Activated CD8-positive, alpha-beta T cell treated with anti-CD3 and anti-CD28 coated beads, Interleukin-2, amount 10 ng/mL, durations not matched to agents 7 days and 5 days (primary cell): ENCODE results near the gene DOP1A. TPM values are rescaled to one million over a fixed set of nuclear protein-coding genes. Genes with fewer than 3 reads are reported as not detected.

ENCODE experiments used
- ATAC-seq: fragments of 150-1000 bp; cut with Tn5 transposase; one replicate; pipeline ENCODE4 v1.10.0; 2021; ENCODE audit warnings: moderate library complexity
- CTCF ChIA-PET: fragments of 350-600 bp; sonication (Branson Sonifier 250); formaldehyde crosslinking; loops from one replicate; lab custom pipeline; 2021; ENCODE audit warnings: antibody characterized with exemption; lab: Charles Lee
- POLR2A ChIA-PET: fragments of 350-600 bp; sonication (Branson Sonifier 250); formaldehyde crosslinking; loops from one replicate; lab custom pipeline; 2021; ENCODE audit warnings: antibody characterized with exemption; lab: Charles Lee
- DNase-seq: peaks from one replicate; pipeline ENCODE4 v3.0.0-alpha.2; 2020
- H3K27ac Mint-ChIP-seq: one replicate; pipeline ENCODE4 v1.8.0; 2021; ENCODE audit warnings: mild to moderate bottlenecking, mixed read lengths
- H3K27me3 Mint-ChIP-seq: one replicate; pipeline ENCODE4 v1.8.0; 2021; ENCODE audit warnings: low read depth, mixed read lengths
- H3K36me3 Mint-ChIP-seq: one replicate; pipeline ENCODE4 v1.8.0; 2021; ENCODE audit warnings: low read depth, mixed read lengths
- H3K4me1 Mint-ChIP-seq: one replicate; pipeline ENCODE4 v1.8.0; 2021; ENCODE audit warnings: low read depth, mixed read lengths
- H3K4me3 Mint-ChIP-seq: one replicate; pipeline ENCODE4 v1.8.0; 2021; ENCODE audit warnings: mild to moderate bottlenecking, mixed read lengths
- H3K9me3 Mint-ChIP-seq: one replicate; pipeline ENCODE4 v1.8.0; 2022; ENCODE audit warnings: mixed read lengths; ENCODE audit not compliant: insufficient read depth
- total RNA-seq, 2 experiments: library from RNA; stranded (reverse); gene quantifications; one replicate each; pipeline ENCODE4 v1.2.3, GENCODE V29; 2021

Gene DOP1A
- total RNA-seq, 2 experiments from 2014 or later: 14.9 to 18.9 TPM

DNA sequence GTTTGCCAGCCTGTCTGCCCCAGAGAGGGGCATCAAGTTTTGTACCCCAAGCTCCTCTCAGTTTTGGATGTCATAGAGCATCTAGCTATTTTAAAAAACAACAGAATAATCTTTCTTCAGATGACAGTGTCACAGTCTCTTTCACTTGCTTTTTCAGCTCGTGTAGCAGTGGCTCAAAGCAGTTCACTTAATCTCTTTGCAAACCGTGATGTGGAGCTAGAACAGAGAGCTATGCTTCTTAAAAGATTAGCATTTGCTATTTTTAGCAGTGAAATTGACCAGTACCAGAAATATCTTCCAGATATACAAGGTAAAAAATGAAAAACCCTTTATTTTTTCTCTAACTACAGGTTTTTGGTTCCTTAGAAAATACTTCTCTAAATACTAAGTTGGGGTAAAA is 88.3 kb downstream of the DOP1A start:
- ChIA-PET CTCF (no interaction called here), POLR2A (interaction anchor here (0.7 kb wide), 1 partner anchor 66 kb away, joined by 3 read pairs; no protein-coding TSS in a partner anchor)
- Mint-ChIP-seq H3K4me3 (no peak overlapping the region), H3K9me3 (no peaks in the 10 kb centered on the region), H3K27ac (no peak overlapping the region), H3K36me3 (peaks cover 26% of the 10 kb centered on the region), H3K27me3 (no peaks in the 10 kb centered on the region), H3K4me1 (no peaks in the 10 kb centered on the region)
- no peak for DNase-seq
- no peak for ATAC-seq

DNA sequence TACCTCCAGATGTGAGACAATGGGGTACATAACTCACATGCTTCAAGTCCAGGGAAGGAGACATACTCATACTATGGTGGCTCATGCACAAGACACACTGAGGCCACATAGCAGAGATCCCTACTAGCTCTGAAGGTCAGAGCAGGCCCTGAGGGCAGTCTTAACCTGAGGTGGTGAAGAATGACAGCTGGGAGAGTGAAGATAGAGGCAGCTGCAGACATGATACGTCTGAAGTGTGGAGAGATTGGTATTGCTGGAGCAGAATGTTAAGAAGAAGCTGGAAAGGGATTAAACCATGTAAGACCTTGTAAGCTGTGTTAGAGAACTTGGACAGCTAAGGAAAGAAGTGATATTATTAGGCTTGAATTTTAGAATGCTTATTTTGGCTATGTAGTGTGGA is 92.7 kb downstream of the DOP1A start:
- Mint-ChIP-seq H3K27ac (no peak overlapping the region), H3K4me1 (no peaks in the 10 kb centered on the region), H3K36me3 (peaks cover 34% of the 10 kb centered on the region), H3K4me3 (no peak overlapping the region), H3K27me3 (no peaks in the 10 kb centered on the region), H3K9me3 (no peaks in the 10 kb centered on the region)
- DNase-seq (no peak), ATAC-seq (no peak)
- ChIA-PET POLR2A (no interaction called here), CTCF (interaction anchor here (0.6 to 1.2 kb wide), 2 partner anchors 93 to 94 kb away, joined by 3 to 4 read pairs; partner anchors contain the start of genes DOP1A and UBE3D)

DNA sequence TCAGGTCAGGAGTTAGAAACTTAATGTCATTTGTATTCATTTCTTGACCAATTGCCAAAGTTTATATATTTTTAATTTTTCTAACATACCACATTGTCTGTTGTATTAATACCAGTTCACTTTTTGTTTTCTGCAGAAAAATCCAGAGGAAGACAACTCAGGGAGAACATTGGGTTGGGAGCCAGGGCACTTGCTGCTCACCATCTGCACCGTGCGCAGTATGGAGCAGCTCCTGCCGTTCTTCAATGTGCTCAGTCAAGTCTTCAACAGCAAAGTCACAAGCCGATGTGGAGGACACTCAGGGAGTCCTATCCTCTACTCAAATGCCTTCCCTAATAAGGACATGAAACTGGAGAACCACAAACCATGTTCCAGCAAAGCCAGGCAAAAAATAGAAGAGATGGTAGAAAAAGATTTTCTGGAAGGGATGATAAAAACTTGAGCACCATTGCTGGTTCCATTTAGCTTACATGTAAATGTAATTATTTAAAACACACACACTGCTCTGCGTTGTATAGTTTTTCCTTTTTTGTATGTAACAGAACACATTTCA is 100.3 kb downstream of the DOP1A start:
- no peak for DNase-seq
- Mint-ChIP-seq H3K4me3 (no peak overlapping the region), H3K27me3 (no peaks in the 10 kb centered on the region), H3K27ac (no peak overlapping the region), H3K4me1 (no peaks in the 10 kb centered on the region), H3K36me3 (peaks cover 45% of the 10 kb centered on the region), H3K9me3 (no peaks in the 10 kb centered on the region)
- POLR2A ChIA-PET: interaction anchor here (0.7 kb wide), 1 partner anchor 36 kb away, joined by 3 read pairs; no protein-coding TSS in a partner anchor
- CTCF ChIA-PET: interaction anchor here (1.5 to 12.7 kb wide), 2 partner anchors 47 to 102 kb away, joined by 3 to 60 read pairs; partner anchors contain the start of genes DOP1A and UBE3D
- ATAC-seq: no peak

- no peak overlapping the region for H3K27ac Mint-ChIP-seq
- ATAC-seq (no peak), DNase-seq (no peak)
- no peaks in the 10 kb centered on the region for H3K9me3 Mint-ChIP-seq
- H3K4me3 Mint-ChIP-seq: no peak overlapping the region
- H3K36me3 Mint-ChIP-seq: peaks cover 50% of the 10 kb centered on the region
- H3K27me3 Mint-ChIP-seq: no peaks in the 10 kb centered on the region
- H3K4me1 Mint-ChIP-seq: no peaks in the 10 kb centered on the region
- CTCF ChIA-PET: interaction anchor here (1.5 to 12.7 kb wide), 2 partner anchors 47 to 102 kb away, joined by 3 to 60 read pairs; partner anchors contain the start of genes DOP1A and UBE3D
- POLR2A ChIA-PET: no interaction called here
Measured at GRCh38 chr6:83168556-83168955, 101.1 kb downstream of the DOP1A start.

GRCh38 chr6:83169106-83169505 is 101.6 kb downstream of the DOP1A start:
- Mint-ChIP-seq H3K4me3 (no peak overlapping the region), H3K27me3 (no peaks in the 10 kb centered on the region), H3K36me3 (peaks cover 52% of the 10 kb centered on the region), H3K27ac (no peak overlapping the region), H3K9me3 (no peaks in the 10 kb centered on the region), H3K4me1 (no peaks in the 10 kb centered on the region)
- POLR2A ChIA-PET: no interaction called here
- no peak for ATAC-seq
- DNase-seq: no peak
- CTCF ChIA-PET: interaction anchor here (12.7 kb wide), 1 partner anchor 103 kb away, joined by 60 read pairs; the partner anchor contains the start of genes DOP1A and UBE3D

GRCh38 chr6:83169511-83169910 is 102.0 kb downstream of the DOP1A start:
- no peak overlapping the region for H3K27ac Mint-ChIP-seq
- H3K9me3 Mint-ChIP-seq: no peaks in the 10 kb centered on the region
- POLR2A ChIA-PET: no interaction called here
- peaks cover 54% of the 10 kb centered on the region for H3K36me3 Mint-ChIP-seq
- ATAC-seq (no peak), DNase-seq (no peak)
- H3K4me1 Mint-ChIP-seq: no peaks in the 10 kb centered on the region
- no peaks in the 10 kb centered on the region for H3K27me3 Mint-ChIP-seq
- H3K4me3 Mint-ChIP-seq: no peak overlapping the region
- CTCF ChIA-PET: interaction anchor here (1.1 to 12.7 kb wide), 2 partner anchors 19 to 103 kb away, joined by 4 to 60 read pairs; partner anchors contain the start of genes DOP1A and UBE3D

DNA sequence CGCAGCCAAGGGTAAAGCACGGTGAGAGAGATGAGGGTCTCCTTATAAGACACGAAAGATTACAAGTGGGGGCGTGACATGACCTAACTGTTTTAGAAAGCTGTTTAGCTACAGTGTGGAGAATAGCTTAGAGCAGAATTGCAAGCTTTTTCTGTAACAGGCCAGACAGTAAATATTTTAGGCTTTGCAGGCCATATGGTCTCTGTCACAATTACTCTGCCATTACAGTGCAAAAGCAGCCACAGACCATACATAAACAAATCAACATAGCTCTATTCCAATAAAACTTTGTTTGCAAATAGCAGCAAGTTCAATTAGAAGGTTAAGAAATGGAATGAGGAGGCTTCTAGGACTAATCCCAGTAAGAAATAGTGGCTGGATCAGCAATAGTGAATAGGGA is 108.8 kb downstream of the DOP1A start:
- POLR2A ChIA-PET: no interaction called here

GRCh38 chr6:83180426-83180950 is 113.0 kb downstream of the DOP1A start:
- no peak overlapping the region for H3K27ac Mint-ChIP-seq
- no peaks in the 10 kb centered on the region for H3K27me3 Mint-ChIP-seq
- DNase-seq (no peak), ATAC-seq (no peak)
- ChIA-PET CTCF (interaction anchor here (2.9 kb wide), 1 partner anchor 114 kb away, joined by 12 read pairs; the partner anchor contains the start of genes DOP1A and UBE3D), POLR2A (interaction anchor here (0.8 kb wide), 1 partner anchor 11 kb away, joined by 3 read pairs; no protein-coding TSS in a partner anchor)
- peaks cover 5% of the 10 kb centered on the region for H3K4me1 Mint-ChIP-seq
- H3K4me3 Mint-ChIP-seq: no peak overlapping the region
- peaks cover 37% of the 10 kb centered on the region for H3K36me3 Mint-ChIP-seq
- H3K9me3 Mint-ChIP-seq: no peaks in the 10 kb centered on the region

More for the DNA sequence above, 108.8 kb downstream of the DOP1A start:
- ATAC-seq (no peak), DNase-seq (no peak)
- CTCF ChIA-PET: interaction anchor here (12.7 kb wide), 1 partner anchor 110 kb away, joined by 60 read pairs; the partner anchor contains the start of genes DOP1A and UBE3D
- Mint-ChIP-seq H3K27me3 (no peaks in the 10 kb centered on the region), H3K4me1 (peaks cover 2% of the 10 kb centered on the region), H3K9me3 (no peaks in the 10 kb centered on the region), H3K27ac (no peak overlapping the region), H3K36me3 (peaks cover 35% of the 10 kb centered on the region), H3K4me3 (no peak overlapping the region)

DNA sequence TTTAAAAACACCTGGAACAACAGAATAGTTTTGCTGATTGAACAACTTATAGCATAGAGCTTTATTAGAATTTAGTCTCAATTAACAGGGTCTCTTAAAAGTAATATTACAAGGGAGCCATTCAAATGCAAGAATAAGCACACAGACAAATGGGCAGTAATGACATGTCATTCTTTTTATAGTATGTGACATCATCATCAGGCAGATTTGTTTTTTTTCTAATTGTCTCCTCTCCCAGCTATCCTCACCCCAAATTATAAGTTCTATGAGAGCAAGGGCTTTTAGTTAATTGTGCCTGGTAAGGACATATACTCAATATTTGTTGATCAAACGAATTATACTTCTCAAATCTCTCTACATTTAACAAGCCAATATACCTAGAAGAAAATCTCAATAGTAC is 114.6 kb downstream of the DOP1A start:
- H3K4me1 Mint-ChIP-seq: peaks cover 5% of the 10 kb centered on the region
- ChIA-PET POLR2A (no interaction called here), CTCF (interaction anchor here (1.0 to 1.2 kb wide), 3 partner anchors 33 to 116 kb away, joined by 4 to 5 read pairs (median 4); partner anchors contain the start of genes DOP1A and UBE3D)
- DNase-seq: no peak
- H3K9me3 Mint-ChIP-seq: no peaks in the 10 kb centered on the region
- no peak for ATAC-seq
- H3K4me3 Mint-ChIP-seq: no peak overlapping the region
- no peak overlapping the region for H3K27ac Mint-ChIP-seq
- no peaks in the 10 kb centered on the region for H3K27me3 Mint-ChIP-seq
- H3K36me3 Mint-ChIP-seq: peaks cover 36% of the 10 kb centered on the region

DNA sequence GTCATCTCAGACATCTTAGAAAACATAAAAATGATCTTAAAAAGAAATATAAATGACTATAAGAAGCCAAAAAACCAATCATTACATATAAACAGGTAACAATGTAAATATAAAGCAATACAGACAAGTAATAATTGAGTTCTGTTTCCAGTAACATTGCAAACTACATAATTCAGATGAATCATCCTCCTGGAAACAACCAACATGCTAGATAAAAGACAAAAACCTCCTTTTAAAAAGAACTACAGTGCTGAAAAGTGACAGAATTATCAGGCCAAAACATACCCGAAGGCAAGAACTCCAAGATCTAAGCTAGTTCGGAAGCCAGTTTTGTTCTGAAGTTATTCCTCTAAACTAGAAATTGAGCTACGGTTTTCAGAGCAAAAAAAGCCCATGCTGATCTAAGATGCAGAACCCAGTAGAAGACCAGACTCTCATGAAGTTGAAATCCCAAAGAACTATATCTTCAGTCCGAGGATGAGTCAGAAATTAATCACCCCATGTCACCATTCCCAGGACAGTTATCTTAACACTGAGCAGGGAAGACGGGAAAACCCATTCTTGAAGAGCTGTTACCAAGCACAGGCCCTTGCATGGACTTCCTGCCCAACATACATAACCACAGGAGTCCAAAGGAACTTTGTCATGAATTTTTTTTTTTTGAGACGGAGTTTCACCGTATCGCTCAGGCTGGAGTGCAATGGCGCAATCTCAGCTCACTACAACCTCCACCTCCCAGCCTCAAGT is 115.8 kb downstream of the DOP1A start:
- CTCF ChIA-PET: interaction anchor here (1.2 to 2.5 kb wide), 4 partner anchors 30 to 118 kb away, joined by 3 to 10 read pairs (median 8); partner anchors contain the start of genes DOP1A and UBE3D
- DNase-seq (no peak), ATAC-seq (no peak)
- POLR2A ChIA-PET: no interaction called here
- peaks cover 34% of the 10 kb centered on the region for H3K36me3 Mint-ChIP-seq
- H3K4me3 Mint-ChIP-seq: no peak overlapping the region
- no peak overlapping the region for H3K27ac Mint-ChIP-seq
- H3K9me3 Mint-ChIP-seq: no peaks in the 10 kb centered on the region
- no peaks in the 10 kb centered on the region for H3K27me3 Mint-ChIP-seq
- H3K4me1 Mint-ChIP-seq: peaks cover 5% of the 10 kb centered on the region

GRCh38 chr6:83185096-83185495 is 117.6 kb downstream of the DOP1A start:
- CTCF ChIA-PET: interaction anchor here (1.7 to 2.5 kb wide), 2 partner anchors 31 to 120 kb away, joined by 7 to 8 read pairs; partner anchors contain the start of gene UBE3D
- POLR2A ChIA-PET: no interaction called here

More at GRCh38 chr6:83185096-83185495, 117.6 kb downstream of the DOP1A start:
- no peak for DNase-seq
- Mint-ChIP-seq H3K4me1 (peaks cover 5% of the 10 kb centered on the region), H3K36me3 (peaks cover 35% of the 10 kb centered on the region), H3K9me3 (no peaks in the 10 kb centered on the region), H3K27ac (no peak overlapping the region), H3K27me3 (no peaks in the 10 kb centered on the region), H3K4me3 (no peak overlapping the region)
- no peak for ATAC-seq
